ENCODE measurements around the gene MYO1E.

The MYO1E gene

DNA sequence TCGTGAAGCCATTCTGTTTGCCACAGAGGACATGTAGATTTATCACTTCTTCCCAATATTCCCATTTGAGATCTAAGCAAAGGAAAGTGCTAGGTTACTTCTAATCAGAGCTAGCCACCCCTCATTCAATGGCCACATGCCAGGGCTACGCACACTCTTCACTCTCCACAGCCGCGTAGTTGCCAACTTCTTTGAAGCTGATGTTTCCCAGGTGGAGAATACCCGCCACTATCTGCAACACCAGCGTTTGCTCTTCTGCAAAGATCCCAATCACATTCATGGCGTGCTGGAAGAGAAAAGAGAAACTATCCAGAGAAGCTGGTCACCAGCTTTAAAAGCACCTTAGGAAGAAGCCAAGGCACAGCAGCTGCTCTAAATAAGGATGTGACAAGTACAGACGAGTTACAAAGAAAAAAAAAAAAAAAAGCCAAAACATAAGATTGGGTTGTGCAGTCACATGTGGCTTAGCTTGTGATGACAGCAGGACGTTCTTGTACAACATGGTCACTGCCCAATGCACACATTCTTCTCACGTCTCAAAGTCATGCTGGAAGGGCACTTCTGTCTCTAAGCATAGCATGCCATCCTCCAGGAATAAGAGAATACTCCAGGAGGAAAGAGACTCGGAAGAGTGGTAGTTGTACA, 149.6 kb downstream of the MYO1E start:
- DNase-seq: no peak

DNA sequence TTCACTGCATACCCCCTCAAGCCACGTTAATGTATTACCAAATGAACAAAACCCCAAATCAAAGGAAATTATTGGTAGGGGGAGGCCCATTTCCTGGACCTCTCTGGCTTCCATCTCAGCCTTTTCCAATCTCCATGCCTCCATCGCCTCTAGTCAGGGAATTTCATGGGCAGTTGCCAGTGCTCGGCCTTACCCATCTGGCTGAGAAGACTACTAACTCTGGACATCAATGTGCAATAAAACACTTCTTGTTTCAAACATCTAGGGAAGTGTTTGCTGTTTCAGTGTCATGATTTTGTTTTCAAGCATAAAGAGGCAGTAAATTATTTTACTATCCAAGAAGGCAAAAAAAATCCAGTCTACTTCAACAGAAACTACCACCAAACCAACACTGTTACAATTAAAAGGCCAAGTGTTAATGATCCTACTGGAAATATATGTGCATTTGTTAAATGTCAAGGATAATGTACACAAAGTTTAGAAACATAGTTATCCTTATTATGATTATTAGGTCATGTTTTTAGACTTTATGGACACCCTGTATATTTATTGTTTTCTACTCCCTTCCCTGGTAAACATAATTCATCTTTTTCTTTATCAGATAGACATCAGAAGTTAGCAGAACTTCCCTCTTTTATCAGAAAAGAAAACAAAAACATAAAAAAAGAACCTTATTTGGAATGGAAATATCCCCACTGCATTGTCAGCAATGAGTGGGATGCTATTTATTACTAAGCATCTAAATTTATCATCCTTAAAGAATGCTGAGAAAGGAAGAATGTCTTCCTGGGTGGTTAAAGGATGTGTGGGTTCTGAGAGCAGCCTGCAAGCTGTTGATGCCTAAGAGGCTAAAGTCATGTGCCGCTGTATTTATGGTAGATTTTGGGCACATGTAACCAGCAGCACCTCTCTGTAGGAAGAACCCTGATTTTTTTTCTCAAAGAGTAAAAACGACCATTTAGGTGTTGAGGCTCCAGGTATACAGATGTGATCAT, 150.9 kb downstream of the MYO1E start:
- no peak for DNase-seq

DNA sequence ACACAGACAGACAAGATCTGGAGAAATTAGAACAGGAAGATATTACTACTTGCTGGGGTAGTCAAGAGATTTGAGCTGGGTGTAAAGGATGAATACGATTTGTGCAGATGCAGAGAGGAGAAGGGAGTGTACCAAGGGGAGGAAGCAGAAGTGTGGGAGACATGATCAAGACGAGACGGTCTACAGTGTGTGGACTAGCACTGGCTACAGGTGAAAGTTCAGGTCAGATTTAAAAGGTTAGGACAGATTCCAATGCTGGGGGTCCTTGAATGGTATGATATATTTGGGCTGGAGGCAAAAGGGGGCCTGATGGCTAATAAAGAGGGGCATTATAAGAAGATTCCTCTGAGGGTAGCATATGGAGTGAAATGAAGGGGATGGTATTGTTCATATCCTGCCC, 154.0 kb downstream of the MYO1E start:
- no peak for DNase-seq

DNA sequence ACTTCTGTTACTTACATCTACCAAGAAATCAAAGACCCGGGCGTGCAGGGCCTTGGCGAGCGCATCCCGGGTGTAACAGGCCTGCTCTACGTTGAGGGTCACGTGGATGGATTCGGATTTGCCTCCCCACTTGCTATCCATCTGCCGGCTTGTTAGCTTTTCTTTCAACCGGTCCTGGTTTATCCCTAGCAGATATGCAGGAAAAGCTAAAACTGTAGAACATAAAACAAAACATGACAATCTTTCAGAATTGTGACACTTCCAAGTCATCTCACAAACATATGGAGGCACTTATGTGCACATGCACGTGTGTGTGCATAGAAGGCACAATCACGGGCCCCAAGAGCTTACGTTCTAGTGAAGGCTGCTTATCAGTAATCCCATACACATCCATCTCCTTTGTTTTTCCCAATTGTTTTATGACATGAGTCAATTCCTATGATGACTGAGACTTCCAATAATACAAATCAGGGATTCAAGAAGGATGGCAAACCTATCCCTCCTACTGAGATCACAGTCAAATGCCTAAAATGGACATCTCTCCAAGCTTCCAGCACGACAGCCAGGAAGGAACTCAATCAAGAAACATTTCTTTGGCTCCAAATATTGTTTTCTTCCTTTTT, 154.7 kb downstream of the MYO1E start:
- DNase-seq: no peak

DNA sequence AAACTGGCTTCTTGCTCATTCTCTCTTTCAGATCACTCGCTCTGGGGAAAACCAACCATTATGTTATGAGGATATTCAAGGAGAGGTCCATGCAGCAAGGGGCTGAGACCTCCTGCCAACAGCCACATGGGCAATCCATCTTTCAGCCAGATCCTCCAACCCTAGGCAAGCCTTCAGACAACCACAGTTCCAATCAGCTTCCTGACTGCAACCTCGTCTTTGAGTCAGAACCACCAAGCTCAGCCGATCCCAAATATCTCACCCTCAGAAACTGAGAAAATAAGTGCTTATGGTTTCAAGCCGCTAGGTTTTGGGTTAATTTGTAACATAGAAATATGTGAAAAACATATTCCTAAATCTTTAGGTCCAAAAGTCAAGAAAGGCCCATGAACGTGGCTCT, 155.8 kb downstream of the MYO1E start:
- no peak for DNase-seq

DNA sequence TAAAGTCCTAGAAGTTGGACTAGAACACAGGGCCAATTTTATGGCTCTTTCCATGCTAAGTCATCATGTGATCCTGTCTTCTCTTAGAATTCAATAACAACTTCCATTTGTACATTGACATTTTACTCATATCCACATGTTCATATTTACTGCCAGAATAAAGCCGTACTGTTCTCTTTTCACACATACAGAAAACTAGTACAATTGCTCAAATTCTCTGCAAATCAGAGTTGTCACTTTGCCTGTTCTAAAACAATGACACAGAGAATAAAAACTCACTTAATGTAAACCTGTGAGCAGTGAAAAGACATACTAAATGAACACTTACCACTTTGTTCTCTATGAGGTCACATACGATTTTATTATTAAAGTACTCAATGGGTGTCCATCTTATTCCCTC, 162.5 kb downstream of the MYO1E start:
- DNase-seq: no peak

DNA sequence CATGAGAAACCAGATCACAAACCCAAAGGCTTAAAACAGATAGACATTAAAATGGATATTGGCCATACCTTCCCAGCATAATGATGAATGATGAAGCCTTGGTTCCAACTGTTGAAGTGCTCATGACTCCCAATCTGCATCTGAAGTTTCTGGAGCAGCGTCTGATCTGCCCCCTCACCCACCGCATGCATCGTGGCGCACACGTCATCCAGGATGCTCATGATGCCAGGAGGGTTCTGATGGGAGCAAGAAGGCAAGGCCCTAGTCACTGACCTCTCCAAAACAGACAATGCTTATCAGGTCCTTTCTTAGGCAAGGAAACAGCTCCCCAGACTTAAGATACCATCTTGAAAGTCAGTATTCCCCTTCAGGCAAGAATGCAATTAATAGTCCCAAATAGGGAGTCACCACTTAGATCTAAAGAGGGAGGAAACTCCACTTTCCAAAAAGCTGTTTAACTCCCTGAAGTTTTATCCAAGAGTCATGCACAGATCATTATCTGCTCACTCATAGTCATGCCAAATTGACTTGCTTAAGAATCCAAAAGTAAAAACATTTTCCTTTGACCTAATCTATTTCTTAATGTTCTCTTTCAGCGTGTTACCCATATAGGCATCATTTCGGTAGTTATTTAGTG, 163.9 kb downstream of the MYO1E start:
- DNase-seq: no peak

DNA sequence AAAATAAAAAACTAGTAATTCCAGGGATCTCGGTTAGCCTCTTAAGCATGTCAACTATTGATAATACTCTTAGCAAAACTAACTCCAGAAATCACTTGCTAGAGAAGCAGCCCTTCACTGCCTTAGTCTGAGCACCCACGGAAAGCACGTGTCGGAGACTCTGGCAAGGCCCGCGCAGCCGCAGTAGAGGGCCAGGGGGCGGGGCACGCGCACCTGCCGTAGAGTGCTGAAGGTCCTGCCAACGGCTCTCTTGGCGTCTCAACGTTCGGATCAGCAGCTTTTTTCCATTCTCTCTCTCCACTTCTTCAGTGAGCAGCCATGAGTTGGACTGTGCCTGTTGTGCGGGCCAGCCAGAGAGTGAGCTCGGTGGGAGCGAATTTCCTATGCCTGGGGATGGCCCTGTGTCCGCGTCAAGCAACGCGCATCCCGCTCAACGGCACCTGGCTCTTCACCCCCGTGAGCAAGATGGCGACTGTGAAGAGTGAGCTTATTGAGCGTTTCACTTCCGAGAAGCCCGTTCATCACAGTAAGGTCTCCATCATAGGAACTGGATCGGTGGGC, 166.0 kb downstream of the MYO1E start, which contains the start of gene LDHAL6B:
Gene LDHAL6B, plus strand, starts transcription at position 221 of the 561 bp plus-strand sequence. Its CDS starts 98 bp downstream, at position 319.
- no peak for DNase-seq

DNA sequence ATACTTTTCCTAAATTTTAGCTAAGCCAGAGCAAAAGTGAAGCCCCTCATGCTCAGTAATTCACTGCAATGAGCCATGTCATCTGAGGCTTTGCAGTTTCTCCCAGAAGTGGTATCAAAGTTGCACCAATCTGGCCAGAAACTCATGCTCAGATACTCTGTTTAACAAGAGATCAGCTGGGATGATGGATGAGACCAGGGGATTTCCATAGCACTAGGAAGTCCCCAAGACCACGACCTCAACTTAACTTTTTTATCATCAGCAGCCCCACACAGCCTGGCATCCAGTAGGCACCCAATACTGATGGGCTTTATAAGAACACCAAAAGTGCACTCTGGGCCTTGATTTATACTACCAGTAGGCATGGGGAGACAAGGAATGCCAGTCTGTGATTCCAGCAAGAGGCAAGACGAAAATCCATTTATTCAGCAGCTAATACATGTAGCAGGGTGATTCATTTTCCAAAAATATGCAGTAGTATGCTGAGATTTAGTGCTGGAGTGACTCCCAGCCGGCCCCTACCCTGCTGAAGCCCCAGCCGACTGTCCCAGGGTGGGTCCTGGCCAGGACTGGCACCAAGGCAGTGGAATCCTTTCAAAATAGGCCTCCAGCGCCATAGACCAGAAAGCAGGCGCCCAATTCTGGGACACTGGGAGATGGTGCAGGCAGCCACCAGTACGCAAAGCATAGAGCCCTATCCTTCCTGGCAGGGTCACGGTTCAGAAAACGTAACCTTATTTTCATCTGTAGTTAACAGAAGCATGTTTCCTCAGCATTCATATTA, 166.6 kb downstream of the MYO1E start:
- no peak for DNase-seq

DNA sequence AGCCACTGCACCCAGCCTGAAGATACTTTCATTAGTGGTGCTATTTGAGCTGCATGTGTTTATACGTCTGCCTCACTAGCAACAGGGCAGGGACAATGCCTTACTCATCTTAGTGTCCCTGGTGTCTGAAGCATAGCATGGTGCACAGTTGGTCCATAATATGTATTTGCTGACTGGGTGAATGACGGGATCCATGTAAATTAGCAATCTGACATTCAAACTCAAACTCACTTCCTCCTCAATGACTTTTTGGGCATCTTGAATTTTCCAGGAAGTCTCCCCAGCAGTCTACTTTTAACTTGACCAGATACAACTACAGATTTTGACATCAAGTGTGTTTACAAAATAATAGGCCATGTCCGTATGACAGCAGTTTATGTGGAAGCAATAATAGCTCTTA, 169.0 kb downstream of the MYO1E start:
- DNase-seq: no peak

DNA sequence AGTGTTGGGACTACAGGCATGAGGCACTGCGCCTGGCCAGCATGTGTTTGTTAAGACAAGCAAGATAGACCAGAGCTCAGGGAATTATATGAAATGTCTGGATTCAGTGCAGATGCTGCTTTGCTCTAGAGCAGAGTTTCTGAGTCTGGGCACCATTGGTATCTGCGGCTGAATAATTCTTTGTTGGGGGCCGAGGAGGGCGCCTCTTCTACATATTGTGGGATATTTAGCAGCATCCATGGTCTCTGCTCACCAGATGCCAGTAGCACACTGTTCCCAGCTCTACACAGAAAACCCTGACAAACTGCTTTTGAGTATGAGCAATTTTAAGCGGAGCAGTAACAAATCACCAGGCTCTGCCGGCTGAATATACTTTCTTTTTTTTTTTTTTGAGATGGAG, 169.7 kb downstream of the MYO1E start:
- DNase-seq: no peak

DNA sequence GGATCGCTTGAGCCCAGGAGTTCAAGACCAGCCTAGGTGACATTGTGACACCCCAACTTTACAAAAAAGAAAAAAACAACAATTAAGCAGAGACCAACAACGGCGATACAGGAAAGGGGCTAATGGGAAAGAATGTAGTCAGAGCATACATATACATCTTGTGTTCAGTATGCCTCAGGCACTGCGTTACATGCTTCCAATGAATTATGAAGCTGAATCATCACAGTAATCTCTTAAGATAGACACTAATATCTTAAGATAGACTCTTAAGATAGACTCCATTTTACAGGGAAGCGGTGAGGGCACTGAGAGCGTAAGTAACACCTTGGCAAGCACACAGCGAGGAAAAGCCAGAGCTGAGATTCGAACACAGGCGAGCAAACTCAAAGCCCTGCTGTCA, 172.1 kb downstream of the MYO1E start:
- no peak for DNase-seq

DNA sequence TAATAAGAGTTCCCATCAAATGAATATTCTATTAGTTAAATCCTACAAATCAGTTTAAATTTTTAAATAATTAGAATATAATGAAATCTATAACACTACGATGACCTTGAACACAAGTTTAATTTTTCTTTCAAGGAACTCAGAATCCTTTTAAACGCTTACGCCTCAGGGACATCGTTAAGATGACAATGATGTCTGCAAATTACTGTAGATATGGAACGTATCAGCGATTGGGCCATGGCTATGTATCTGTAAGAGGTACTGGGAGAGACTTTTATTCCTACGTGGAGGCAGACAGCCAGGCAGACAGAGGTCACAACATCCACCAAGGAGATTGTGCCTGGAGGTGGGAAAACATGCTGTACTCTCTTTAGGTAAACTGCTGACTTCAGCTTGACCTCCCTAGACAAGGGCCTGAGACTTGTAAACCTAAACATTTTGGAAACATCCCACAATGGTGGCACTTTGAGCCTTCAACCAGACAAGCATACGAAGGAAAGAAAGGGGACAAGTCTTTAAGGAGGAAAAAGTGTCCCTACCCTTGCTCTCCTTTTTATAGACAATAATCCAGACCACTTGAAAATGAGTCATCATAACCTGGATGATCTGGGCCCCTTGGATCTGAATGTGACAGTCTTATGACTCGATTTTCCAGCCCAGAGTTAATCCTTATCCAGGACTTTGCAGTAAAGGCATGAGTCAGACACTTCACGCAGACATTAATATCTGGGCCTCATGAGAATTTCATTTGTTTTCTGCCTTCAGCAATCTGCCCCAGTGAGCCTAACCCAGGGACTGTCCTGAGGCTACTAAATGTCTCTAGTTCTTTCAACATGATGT, 172.8 kb downstream of the MYO1E start:
- no peak for DNase-seq

DNA sequence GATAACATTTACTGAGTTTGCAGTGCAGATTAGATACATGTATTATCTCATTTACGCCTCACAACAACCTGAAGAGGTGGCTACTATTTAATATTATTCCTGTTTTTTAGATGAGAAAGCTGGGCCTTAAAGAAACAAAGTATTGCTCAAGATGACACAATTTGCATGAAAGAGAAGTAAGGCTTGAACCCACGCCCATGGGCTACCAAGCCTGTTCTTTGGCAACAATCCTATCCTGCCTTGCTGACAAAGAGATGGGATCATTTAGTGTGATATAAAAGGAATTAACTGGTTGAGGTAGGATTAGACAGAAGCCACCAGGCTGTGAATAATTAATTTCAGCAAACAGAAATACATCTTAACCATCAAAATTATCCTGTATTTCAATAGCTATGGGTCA, 175.2 kb downstream of the MYO1E start:
- no peak for DNase-seq

DNA sequence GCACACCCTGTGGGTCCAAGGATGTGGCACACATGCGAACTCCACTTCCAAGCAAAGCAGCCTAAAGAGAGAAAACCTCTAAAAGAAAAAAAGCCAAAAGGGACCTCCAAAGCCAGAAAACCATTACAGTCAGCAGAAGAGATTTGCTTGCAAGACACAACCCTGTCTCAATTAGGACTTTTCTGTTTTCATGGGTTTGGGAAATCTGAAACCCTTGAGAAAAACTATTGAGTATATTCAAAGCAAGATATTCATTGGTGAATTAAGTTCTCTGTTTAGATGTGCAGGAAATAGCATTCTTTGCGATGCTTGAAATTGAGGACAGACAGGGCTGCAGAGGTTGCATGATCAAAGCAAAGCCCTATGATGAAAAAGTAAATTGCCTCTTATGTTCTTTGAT, 176.3 kb downstream of the MYO1E start:
- DNase-seq: no peak

DNA sequence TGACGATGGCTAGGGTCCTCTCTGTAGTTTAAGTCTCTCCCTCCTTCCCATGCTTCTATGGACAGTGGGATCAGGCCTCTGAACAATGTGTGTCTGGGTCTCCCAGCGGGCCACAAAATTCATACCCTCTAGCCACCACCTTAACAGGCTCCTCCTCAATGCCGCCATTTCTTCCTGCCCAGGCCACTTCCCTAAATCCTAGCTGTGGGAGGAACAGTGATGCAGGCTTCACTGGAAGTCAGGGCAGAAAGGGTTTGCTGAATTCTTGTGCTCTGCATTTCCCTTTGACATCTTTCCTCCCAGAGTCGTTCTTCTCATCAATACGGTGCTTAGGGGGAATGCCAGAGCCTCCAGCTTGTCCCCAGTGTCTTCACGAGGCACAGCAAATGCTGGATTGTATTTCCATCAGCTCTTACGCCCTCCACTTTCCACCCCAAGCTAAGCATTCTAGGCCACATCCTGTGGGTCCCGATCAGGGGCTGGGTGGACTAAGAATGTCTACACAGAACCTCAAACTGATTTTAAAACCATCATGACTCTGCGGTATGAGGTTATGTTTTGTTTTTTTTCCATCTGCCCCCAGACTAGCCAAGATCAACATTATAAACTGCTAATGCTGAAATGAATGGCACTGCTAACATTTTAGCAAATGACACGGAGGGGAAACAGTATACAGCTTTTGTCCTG, 177.9 kb downstream of the MYO1E start:
- no peak for DNase-seq

DNA sequence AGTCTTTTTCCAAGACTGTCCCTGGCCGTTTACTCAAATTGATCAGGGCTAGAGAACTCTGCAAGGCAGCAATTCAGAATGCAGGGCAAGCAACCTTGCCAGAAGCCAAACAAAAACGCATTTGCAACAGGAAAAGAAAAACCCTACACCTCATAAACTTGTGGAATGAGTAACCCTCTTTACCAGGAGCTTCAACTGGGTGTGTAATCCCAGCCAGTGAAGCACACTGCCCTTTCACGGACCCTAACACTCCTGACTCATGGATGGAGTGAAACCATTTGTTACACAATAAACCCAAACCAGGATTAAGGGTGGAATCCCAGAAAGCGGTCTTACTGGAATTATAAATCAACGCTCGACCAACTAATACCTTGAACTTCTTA, 180.8 kb downstream of the MYO1E start:
- no peak for DNase-seq

DNA sequence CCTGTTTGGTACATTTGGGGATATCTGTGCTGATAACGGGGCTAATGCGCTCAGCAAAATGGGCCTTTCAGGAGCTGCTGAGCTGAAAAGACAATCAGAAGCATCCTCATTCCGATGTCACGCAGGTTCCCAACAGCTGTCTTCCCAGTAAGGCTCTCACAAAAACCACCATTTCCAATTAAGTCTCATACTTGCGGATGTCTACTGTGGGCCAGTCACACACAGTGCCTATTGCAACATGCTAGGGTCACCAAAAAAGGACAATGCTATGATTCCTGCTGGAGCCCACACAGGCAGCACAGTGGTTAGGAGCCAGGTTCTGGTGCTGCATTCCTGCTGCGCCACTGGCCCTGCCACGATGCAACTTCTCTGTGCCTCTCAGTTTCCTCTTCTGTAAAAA, 182.4 kb downstream of the MYO1E start:
- no peak for DNase-seq

DNA sequence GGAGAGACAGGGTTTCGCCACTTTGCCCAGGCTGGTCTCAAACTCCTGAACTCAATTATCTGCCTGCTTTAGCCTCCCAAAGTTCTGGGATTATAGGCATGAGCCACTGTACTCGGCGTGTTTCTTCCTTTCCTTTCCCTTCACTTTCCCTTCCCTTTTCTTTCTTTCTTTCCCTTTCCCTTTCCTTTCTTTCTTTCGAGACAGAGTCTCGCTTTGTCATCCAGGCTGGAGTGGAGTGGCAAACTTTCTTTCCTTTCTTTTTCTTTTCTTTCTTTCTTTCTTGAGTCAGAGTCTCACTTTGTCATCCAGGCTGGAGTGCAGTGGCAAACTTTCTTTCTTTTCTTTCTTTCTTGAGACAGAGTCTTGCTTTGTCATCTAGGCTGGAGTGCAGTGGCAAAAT, 183.4 kb downstream of the MYO1E start:
- no peak for DNase-seq

DNA sequence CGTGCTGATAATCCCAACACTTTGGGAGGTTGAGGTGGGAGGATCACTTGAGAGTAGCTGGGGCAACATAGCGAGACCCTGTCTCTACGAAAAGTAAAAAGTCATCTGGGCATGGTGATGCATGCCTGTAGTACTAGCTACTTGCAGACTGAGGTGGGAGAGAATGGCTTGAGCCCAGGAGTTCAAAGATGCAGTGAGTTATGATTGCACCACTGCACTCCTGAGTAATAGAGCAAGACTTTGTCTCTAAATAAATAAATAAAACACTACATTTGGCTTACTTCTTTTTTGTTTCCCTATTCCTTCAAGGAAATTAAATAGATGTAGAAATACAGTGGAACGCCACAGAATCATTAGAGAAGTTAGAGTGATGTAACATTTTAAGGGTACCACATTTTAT, 186.2 kb downstream of the MYO1E start:
- DNase-seq: no peak

DNA sequence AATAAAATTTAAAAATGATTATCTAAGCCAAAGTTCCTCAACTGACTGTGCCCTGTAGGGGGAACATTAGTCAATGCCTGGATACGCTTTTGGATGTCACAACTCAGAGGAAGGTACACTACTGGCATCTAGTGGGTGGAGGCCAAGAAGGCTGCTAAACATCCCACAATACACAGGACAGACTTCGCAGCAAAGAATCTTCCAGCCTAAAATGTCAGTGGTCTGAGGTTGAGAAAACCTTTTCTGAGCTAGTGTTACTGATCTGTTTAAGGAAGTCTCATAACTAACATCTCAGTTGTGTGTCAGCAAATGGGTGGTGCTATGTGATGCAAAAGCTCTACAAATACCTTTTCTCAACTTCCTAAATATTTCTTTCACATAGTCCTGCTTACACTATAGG, 186.9 kb downstream of the MYO1E start:
- no peak for DNase-seq

Data from Kasumi-1 (cell line).